Activated CD4-positive, alpha-beta memory T cell treated with anti-CD3 and anti-CD28 coated beads for 36 hours (primary cell): ENCODE measurements around the gene MBD3L4. TPM values are rescaled to one million over a fixed set of nuclear protein-coding genes. Genes with fewer than 3 reads are reported as not detected.
"Not testable (repeated sequence)": the region's sequence is repeated elsewhere in the genome, so short reads cannot be mapped to it uniquely, and the experiment has no call there.

ENCODE experiments used
- CTCF ChIA-PET: fragments of 350-600 bp; sonication (Branson Sonifier 250); formaldehyde crosslinking; loops from one replicate; lab custom pipeline; 2021; ENCODE audit warnings: antibody characterized with exemption, inconsistent platforms; lab: Charles Lee
- POLR2A ChIA-PET: fragments of 350-600 bp; sonication (Branson Sonifier 250); formaldehyde crosslinking; loops from one replicate; lab custom pipeline; 2021; ENCODE audit warnings: antibody characterized with exemption; lab: Charles Lee
- DNase-seq: peaks from one replicate; pipeline ENCODE4 v3.0.0-alpha.2; 2020
- H3K27ac Mint-ChIP-seq: one replicate; pipeline ENCODE4 v1.8.0; 2021; ENCODE audit warnings: mixed read lengths
- H3K27me3 Mint-ChIP-seq: one replicate; pipeline ENCODE4 v1.8.0; 2021; ENCODE audit warnings: mixed read lengths
- H3K36me3 Mint-ChIP-seq: one replicate; pipeline ENCODE4 v1.8.0; 2021; ENCODE audit warnings: mixed read lengths
- H3K4me1 Mint-ChIP-seq: one replicate; pipeline ENCODE4 v1.8.0; 2021; ENCODE audit warnings: low read depth, mixed read lengths
- H3K4me3 Mint-ChIP-seq: one replicate; pipeline ENCODE4 v1.8.0; 2021; ENCODE audit warnings: mild to moderate bottlenecking, mixed read lengths
- H3K9me3 Mint-ChIP-seq: one replicate; pipeline ENCODE4 v1.8.0; 2021; ENCODE audit warnings: mixed read lengths
- intact Hi-C: fragments of 100-400 bp; cut with micrococcal nuclease; formaldehyde crosslinking; loops from one replicate; pipeline ENCODE4 v1.15.1; 2023
- total RNA-seq, 2 experiments: library from RNA; stranded (reverse); gene quantifications; one replicate each; pipeline ENCODE4 v1.2.3, GENCODE V29; 2021

MBD3L4 gene
- total RNA-seq, 2 experiments from 2014 or later = not detected

DNA sequence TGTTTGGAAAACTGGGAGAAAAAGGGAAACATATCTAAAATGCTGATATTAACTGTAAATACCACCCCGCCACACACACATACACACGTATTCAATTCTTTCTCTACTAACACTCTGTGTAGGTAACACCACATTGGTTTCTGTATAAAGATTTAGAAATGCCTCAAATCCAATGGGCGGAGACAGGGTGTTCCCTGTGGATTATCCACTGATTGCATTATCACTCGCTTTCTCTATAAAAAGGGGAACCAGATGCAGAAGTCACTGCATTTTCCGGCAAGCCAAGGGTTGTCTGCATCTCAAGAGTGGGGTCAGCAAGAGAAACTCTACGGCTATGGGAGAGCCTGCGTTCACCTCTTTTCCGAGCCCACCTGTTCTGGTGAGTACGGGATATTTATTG, 9.7 kb downstream of the MBD3L4 start, which contains the start of gene MBD3L5:
TSS of gene MBD3L5 (plus strand) at position 301 of the 400 bp plus-strand sequence. CDS start at position 335, 34 bp downstream.
- CTCF ChIA-PET, DNase-seq, H3K4me1 Mint-ChIP-seq, POLR2A ChIA-PET, H3K4me3 Mint-ChIP-seq, H3K36me3 Mint-ChIP-seq, H3K9me3 Mint-ChIP-seq, H3K27me3 Mint-ChIP-seq, H3K27ac Mint-ChIP-seq, intact Hi-C loops: not testable (repeated sequence)

DNA sequence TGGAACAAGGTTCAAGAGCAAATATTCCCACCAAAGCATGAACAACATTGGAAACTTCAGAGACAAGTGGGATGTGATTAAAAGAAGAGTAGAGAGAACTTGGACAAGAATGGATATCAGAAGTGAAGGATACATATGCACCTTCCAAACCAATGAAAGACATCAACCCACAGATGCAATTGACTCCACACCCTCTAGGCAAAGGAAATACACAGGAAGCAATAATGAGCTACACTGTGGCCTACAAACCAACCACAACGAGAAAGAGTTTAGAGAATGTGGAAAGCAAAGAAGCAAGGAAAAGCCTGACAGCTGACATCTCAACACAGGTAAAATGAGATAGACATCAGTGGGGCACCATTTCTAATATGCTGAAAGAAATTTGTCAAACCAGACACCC, 11.2 kb downstream of the MBD3L4 start:
- POLR2A ChIA-PET, H3K36me3 Mint-ChIP-seq, DNase-seq, H3K27ac Mint-ChIP-seq, CTCF ChIA-PET, H3K9me3 Mint-ChIP-seq, H3K27me3 Mint-ChIP-seq, H3K4me3 Mint-ChIP-seq, H3K4me1 Mint-ChIP-seq, intact Hi-C loops: not testable (repeated sequence)

DNA sequence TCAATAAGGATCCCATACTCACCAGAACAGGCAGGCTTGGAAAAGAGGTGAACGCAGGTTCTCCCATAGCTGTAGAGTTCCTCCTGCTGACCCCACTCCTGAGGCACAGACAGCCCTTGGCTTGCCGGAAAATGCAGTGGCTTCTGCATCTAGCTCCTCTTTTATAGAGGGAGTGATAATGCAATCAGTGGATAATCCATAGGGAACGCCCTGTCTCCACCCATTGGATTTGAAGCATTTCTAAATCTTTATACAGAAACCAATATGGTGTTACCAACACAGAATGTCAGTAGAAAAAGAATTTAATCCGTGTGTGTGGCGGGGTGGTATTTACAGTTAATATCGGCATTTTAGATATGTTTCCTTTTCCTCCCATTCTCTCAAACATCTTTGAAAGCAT, 18.6 kb downstream of the MBD3L4 start, which contains the start of gene MBD3L2B:
TSS of gene MBD3L2B (minus strand) at position 101 of the 400 bp plus-strand sequence. CDS start at position 67, 34 bp downstream.
- H3K36me3 Mint-ChIP-seq, H3K27ac Mint-ChIP-seq, H3K4me1 Mint-ChIP-seq, intact Hi-C loops, H3K9me3 Mint-ChIP-seq, POLR2A ChIA-PET, H3K27me3 Mint-ChIP-seq, CTCF ChIA-PET, H3K4me3 Mint-ChIP-seq, DNase-seq: not testable (repeated sequence)

DNA sequence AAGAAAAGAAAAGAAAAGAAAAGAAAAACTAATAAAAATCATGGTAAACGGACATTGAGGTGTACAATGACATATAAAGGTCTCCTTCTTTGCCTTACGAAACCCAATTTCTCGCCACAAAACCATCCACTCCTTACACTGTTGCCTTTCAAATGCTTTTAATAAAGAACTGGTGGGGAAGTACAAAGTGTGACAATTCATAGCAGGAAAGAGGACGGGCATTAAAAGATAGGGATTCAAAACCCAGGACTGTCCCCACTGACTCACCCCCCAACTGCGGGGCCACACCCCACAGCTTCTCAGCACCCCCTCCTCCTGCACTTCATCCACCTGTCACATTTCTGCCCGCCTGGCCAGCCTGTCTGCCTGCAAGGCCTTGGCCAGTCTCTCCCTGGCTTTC, 21.2 kb downstream of the MBD3L4 start:
- no peaks in the 10 kb centered on the region for H3K27me3 Mint-ChIP-seq
- peaks cover 4% of the 10 kb centered on the region for H3K4me1 Mint-ChIP-seq
- ChIA-PET POLR2A (no interaction called here), CTCF (no interaction called here)
- H3K36me3 Mint-ChIP-seq = no peaks in the 10 kb centered on the region
- no peaks in the 10 kb centered on the region for H3K9me3 Mint-ChIP-seq
- intact Hi-C loops = loop anchor here (10.0 kb wide), 3 partner anchors 134 to 326 kb away; partner anchors contain the start of genes ADGRE1 and ARHGEF18
- no peak for DNase-seq
- H3K27ac Mint-ChIP-seq = no peak overlapping the region
- no peak overlapping the region for H3K4me3 Mint-ChIP-seq

DNA sequence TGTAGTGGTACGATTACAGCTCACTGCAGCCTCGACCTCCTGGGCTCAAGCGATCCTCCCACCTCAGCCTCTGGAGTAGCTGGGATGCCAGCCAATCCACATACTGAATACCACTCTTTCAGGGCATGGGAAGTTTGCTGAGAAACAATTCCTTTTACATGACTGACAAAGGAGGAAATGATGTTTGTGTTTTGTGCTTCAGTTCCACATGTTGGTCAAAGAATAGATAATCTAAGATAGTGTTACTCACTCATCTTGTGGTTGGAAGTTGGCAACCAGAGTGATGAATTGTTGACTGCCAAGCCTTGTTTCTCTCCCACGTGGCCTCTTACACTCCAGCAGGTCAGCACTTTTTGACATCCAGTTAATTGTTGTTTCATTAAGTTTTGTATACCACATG, 26.3 kb downstream of the MBD3L4 start:
- ChIA-PET CTCF (interaction anchor here (0.9 kb wide), 1 partner anchor 9 kb away, joined by 3 read pairs; no protein-coding TSS in a partner anchor), POLR2A (no interaction called here)
- peak; percentile 37 for DNase-seq
- H3K4me1 Mint-ChIP-seq = peaks cover 41% of the 10 kb centered on the region
- no peak overlapping the region for H3K4me3 Mint-ChIP-seq
- H3K27me3 Mint-ChIP-seq = no peaks in the 10 kb centered on the region
- H3K36me3 Mint-ChIP-seq = no peaks in the 10 kb centered on the region
- H3K27ac Mint-ChIP-seq = peak overlapping the region; percentile 71
- no peaks in the 10 kb centered on the region for H3K9me3 Mint-ChIP-seq
- intact Hi-C loops = loop anchor here (10.0 kb wide), 3 partner anchors 129 to 331 kb away; partner anchors contain the start of genes ADGRE1 and ARHGEF18

DNA sequence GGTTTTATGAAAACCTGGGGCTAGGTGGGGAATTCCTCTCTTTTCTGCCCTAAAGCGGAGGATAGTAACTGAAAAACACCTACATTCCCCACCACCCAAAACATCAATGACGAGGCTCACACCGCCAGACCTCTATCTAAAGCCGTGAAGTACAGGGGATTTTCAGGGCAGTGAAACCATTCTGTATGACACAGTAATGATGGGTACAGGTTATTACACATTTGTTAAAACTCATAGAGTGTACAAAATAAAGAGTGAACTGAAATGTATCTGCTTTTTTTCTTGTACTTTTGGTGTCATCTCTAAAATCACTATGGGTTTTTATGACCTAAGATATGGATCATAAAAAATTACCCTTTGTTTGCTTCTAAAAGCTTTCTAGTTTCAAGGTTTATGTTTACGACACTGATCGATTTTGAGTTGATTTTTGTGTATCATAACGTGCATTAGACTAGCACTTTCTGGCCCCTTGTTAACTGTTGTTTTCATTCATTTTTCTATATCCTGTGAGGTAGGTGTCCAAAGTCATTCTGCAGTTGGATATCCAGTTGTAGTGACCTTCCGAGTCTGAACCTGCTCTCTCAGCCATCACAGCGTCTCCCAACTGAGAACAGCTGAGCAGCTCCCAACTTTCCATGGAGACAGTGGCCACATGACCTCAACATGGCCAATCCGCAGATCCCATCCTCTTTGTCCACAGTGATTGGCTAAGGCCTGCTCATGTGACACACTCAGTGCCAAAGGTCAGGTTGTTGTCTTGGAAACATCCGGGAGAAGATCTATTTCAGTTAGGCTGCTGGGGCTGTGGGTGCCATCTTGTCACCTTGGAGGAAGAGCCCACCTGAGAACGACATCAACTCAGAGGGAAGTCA, 29.0 kb downstream of the MBD3L4 start:
- intact Hi-C loops = loop anchor here (10.0 kb wide), 3 partner anchors 126 to 334 kb away; partner anchors contain the start of genes ADGRE1 and ARHGEF18
- POLR2A ChIA-PET = no interaction called here
- Mint-ChIP-seq H3K27me3 (no peaks in the 10 kb centered on the region), H3K4me3 (peak overlapping the region; percentile 4), H3K27ac (peak overlapping the region; percentile 90), H3K36me3 (no peaks in the 10 kb centered on the region), H3K4me1 (peaks cover 57% of the 10 kb centered on the region), H3K9me3 (no peaks in the 10 kb centered on the region)
- peak; percentile 65 for DNase-seq
- CTCF ChIA-PET = no interaction called here

DNA sequence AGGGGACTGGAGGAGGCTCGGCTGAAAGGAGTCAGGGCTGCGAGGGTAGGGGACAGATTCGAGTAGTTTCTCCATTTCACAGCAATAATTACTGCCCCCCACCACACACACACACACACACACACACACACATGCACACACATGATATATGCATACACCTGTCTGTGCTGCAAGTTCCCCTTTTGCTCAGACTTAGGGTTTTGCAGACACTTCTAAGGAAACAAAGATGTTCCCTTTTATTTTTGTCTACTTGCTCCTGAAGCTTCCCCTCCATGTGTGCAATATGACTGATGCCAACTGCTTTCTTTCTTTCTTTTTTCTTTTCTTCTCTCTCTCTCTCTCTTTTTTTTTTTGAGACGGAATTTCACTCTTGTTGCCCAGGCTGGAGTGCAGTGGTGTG, 32.1 kb downstream of the MBD3L4 start:
- DNase-seq = no peak
- H3K27ac Mint-ChIP-seq = no peak overlapping the region
- H3K9me3 Mint-ChIP-seq = no peaks in the 10 kb centered on the region
- no peaks in the 10 kb centered on the region for H3K27me3 Mint-ChIP-seq
- intact Hi-C loops = loop anchor here (10.0 kb wide), 1 partner anchor 63 kb away; no protein-coding TSS in a partner anchor
- POLR2A ChIA-PET = no interaction called here
- H3K4me1 Mint-ChIP-seq = peaks cover 45% of the 10 kb centered on the region
- CTCF ChIA-PET = no interaction called here
- no peaks in the 10 kb centered on the region for H3K36me3 Mint-ChIP-seq
- H3K4me3 Mint-ChIP-seq = no peak overlapping the region

DNA sequence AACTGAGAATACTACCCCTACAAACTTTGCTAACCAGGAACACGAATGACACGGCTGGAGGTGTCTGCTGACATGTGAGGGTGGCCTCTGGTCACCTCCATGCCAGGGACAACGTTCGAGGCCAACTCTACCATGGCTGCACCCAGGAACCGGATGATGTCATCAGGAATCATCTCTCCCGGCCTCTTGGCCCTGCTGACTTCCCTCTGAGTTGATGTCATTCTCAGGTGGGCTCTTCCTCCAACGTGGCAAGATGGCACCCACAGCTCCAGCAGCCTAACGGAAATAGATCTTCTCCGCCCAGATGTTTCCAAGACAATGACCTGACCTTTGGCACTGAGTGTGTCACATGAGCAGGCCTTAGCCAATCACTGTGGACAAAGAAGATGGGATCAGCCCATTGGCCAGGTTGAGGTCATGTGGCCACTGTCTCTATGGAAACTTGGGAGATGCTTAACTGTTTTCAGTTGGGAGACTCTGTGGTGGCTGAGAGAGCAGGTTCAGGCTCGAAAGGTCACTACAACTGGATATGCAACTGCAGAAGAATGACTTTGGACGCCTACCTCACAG, 33.8 kb downstream of the MBD3L4 start:
- no peak for DNase-seq
- intact Hi-C loops = loop anchor here (10.0 kb wide), 1 partner anchor 61 kb away; no protein-coding TSS in a partner anchor
- H3K9me3 Mint-ChIP-seq = no peaks in the 10 kb centered on the region
- H3K4me1 Mint-ChIP-seq = peaks cover 37% of the 10 kb centered on the region
- POLR2A ChIA-PET = no interaction called here
- H3K27ac Mint-ChIP-seq = peak overlapping the region; percentile 7
- H3K36me3 Mint-ChIP-seq = no peaks in the 10 kb centered on the region
- no peaks in the 10 kb centered on the region for H3K27me3 Mint-ChIP-seq
- CTCF ChIA-PET = no interaction called here
- H3K4me3 Mint-ChIP-seq = no peak overlapping the region

DNA sequence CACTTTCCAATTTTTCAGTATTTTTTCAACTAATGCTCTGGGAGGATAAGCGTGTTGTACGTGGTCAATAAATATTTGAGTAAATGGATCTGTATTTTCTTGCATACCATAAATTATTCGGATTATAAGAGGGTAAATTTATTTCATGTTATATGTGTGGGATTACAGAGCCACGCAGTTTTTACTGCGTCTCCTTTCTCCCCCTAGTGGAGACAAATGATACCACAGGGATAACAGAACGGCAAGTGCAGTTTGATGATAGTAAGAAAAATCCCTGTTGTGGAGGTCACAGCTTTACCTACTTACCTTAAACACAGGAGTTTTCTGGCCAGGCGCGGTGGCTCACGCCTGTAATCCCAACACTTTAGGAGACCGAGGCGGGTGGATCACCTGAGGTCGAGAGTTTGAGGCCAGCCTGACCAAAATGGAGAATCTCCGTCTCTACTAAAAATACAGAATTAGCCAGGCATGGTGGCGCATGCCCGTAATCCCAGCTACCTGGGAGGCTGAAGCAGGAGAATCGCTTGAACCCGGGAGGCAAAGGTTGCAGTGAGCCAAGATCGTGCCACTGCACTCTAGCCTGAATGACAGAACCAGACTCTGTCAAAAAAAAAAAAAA, 35.6 kb downstream of the MBD3L4 start:
- H3K4me3 Mint-ChIP-seq = no peak overlapping the region
- H3K36me3 Mint-ChIP-seq = no peaks in the 10 kb centered on the region
- peaks cover 27% of the 10 kb centered on the region for H3K4me1 Mint-ChIP-seq
- no peak overlapping the region for H3K27ac Mint-ChIP-seq
- H3K9me3 Mint-ChIP-seq = no peaks in the 10 kb centered on the region
- intact Hi-C loops = loop anchor here (10.0 kb wide), 1 partner anchor 60 kb away; no protein-coding TSS in a partner anchor
- POLR2A ChIA-PET = no interaction called here
- DNase-seq = no peak
- H3K27me3 Mint-ChIP-seq = no peaks in the 10 kb centered on the region
- CTCF ChIA-PET = interaction anchor here (0.6 to 1.3 kb wide), 2 partner anchors 10 to 148 kb away, joined by 3 read pairs; no protein-coding TSS in a partner anchor

DNA sequence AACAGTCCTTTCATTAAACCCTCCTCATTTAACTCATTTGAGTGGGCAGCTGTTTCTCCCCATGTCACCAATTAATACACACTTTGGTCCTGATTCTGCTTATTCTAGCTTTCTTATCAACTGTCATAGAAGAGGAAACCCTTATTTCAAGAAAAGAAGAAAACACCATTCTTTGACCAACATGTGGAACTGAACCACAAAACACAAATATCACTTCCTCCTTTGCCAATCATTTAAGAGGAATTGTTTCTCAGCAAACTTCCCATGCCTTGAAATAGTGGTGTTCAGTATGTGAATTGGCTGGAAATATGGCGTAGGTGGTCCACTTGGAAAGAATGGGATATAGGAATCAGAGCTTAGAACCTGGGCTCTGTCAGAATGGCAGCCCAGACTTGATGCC, 39.2 kb downstream of the MBD3L4 start:
- Mint-ChIP-seq H3K27me3 (no peaks in the 10 kb centered on the region), H3K9me3 (no peaks in the 10 kb centered on the region), H3K36me3 (no peaks in the 10 kb centered on the region), H3K27ac (no peak overlapping the region), H3K4me3 (no peak overlapping the region), H3K4me1 (peaks cover 10% of the 10 kb centered on the region)
- ChIA-PET CTCF (interaction anchor here (1.8 kb wide), 1 partner anchor 36 kb away, joined by 5 read pairs; no protein-coding TSS in a partner anchor), POLR2A (no interaction called here)
- intact Hi-C loops = loop anchor here (10.0 kb wide), 1 partner anchor 56 kb away; no protein-coding TSS in a partner anchor
- DNase-seq = no peak

DNA sequence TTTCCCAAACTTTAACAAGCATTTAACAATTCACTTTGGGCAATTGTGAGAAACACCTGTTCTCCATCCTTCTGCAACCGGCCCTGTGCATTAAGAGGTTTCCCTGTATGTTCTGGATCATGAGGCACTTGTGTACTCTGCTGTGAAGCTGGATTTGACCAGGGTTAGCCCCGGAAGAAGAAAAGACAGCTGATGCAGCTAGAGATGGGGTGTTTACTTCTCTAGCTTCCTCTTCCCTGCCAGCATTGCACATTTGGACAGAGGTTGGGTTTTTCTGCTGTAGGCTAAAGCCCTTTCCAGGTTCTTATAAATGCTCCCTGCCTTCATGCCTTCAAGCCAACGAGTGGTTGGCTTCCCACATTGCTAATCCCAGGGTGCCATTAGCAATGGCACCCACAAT, 39.6 kb downstream of the MBD3L4 start:
- POLR2A ChIA-PET = no interaction called here
- no peak overlapping the region for H3K27ac Mint-ChIP-seq
- no peaks in the 10 kb centered on the region for H3K36me3 Mint-ChIP-seq
- peaks cover 2% of the 10 kb centered on the region for H3K9me3 Mint-ChIP-seq
- no peaks in the 10 kb centered on the region for H3K27me3 Mint-ChIP-seq
- no peak overlapping the region for H3K4me3 Mint-ChIP-seq
- H3K4me1 Mint-ChIP-seq = peaks cover 10% of the 10 kb centered on the region
- CTCF ChIA-PET = interaction anchor here (1.3 to 1.8 kb wide), 2 partner anchors 12 to 36 kb away, joined by 3 to 5 read pairs; no protein-coding TSS in a partner anchor
- intact Hi-C loops = loop anchor here (10.0 kb wide), 1 partner anchor 56 kb away; no protein-coding TSS in a partner anchor
- DNase-seq = no peak
